Psoas muscle (tissue), 8 donors: ENCODE data around the gene SDCCAG8. TPM values are rescaled to one million over a fixed set of nuclear protein-coding genes. Genes with fewer than 3 reads are reported as not detected.

Experiments
- ATAC-seq, 4 donors: fragments of 200-7000 bp; cut with Tn5 transposase; one replicate each; pipeline ENCODE4 v1.9.1; 2020; ENCODE audit warnings: moderate library complexity in 3 of 4, mild to moderate bottlenecking in 2 of 4
- DNase-seq, 2 donors: peaks; one replicate each; pipeline ENCODE4 v3.0.0-alpha.2; 2020
- H3K27ac ChIP-seq: fragments of 200-600 bp; one replicate; pipeline ENCODE4 v1.8.0; 2022
- H3K27me3 ChIP-seq, 3 donors: fragments of 200-600 bp in 1 of 3; one replicate each; pipeline versions ENCODE4 v1.6.1 to v1.8.0; 2013 to 2022; ENCODE audit warnings: low read length in 2 of 3, mild to moderate bottlenecking in 2 of 3, moderate library complexity in 1 of 3; ENCODE audit not compliant: insufficient read depth in 3 of 3
- H3K36me3 ChIP-seq, 2 donors: fragments of 200-600 bp in 1 of 2; one replicate each; pipeline versions ENCODE4 v1.6.1 to v1.8.0; 2013 to 2022; ENCODE audit warnings: low read depth in 1 of 2, mild to moderate bottlenecking in 1 of 2, moderate library complexity in 1 of 2; ENCODE audit not compliant: insufficient read depth in 1 of 2
- H3K4me1 ChIP-seq: fragments of 200-600 bp; one replicate; pipeline ENCODE4 v1.8.0; 2022
- H3K4me3 ChIP-seq: fragments of 200-600 bp; one replicate; pipeline ENCODE4 v1.8.0; 2022; ENCODE audit warnings: mild to moderate bottlenecking
- H3K9me3 ChIP-seq: fragments of 200-600 bp; one replicate; pipeline ENCODE4 v1.8.0; 2022
- CTCF ChIP-seq: fragments of 200-600 bp; IDR thresholded peaks from one replicate; pipeline ENCODE4 v1.8.0; 2022; ENCODE audit warnings: antibody characterized with exemption
- WGBS, 3 donors: extraction: QIAGEN DNeasy Blood & Tissue Kit; methylation state at CpG; one replicate each; pipeline versions ENCODE4 v1.1.6 to v1.1.7; 2013; 5-methylcytosine and 5-hydroxymethylcytosine counted together
- intact Hi-C, 2 donors: fragments of 100-400 bp; cut with DNase I; formaldehyde crosslinking; loops; one replicate each; pipeline versions ENCODE4 v1.11.0 to v1.14.2; 2022
- polyA plus RNA-seq, 3 donors: library from polyadenylated mRNA; stranded (reverse); fragments of 200-250 nt; gene quantifications; one replicate each; pipeline ENCODE4 v1.2.3, GENCODE V29; 2013
- total RNA-seq, 4 donors: library from RNA; stranded (reverse); fragmentation: NEBNext Ultra II Directional in 2 of 4; extraction: Animal tissue kit (Norgen Biotek cat#: 25700) in 2 of 4; gene quantifications; one replicate each; pipeline versions ENCODE4 v1.2.1 to v1.2.4, GENCODE V29; 2021 to 2023
- donor health status: healthy with polysubstance abuse.
- donor health status: DM: no; HTN: no; CAD: no; lungs with moderate emphysema.
- donor health status: Bipolar disorder and iron deficiency.
- donor health status: healthy.
- donor health status: DM: yes; HTN: yes; CAD: no.
- donor health status: DM: no; HTN: no; CAD: no.
- donor health status: DM: no; HTN: no; CAD: no.
- donor health status: DM: yes; HTN: yes; CAD: no.

SDCCAG8 gene
- total and polyA plus RNA-seq, 7 donors: 6.4 to 27.6 (median 20.9) TPM

GRCh38 chr1:243547891-243548290 lies 292.1 kb downstream of the SDCCAG8 start:
- Histone ChIP-seq H3K27ac (no peak overlapping the region), H3K27me3 (no peaks in the 10 kb centered on the region), H3K4me1 (no peaks in the 10 kb centered on the region), H3K4me3 (no peak overlapping the region), H3K36me3 (peaks cover 0 to 6% of the 10 kb centered on the region in 2 donors), H3K9me3 (no peaks in the 10 kb centered on the region)
- no peak for TF ChIP-seq CTCF
- intact Hi-C loops: no loop called here
- no peak for ATAC-seq
- WGBS, 3 donors: 73 to 77% (median 75%) methylated on average over 3 of the region's 3 CpGs
- no peak for DNase-seq

DNA sequence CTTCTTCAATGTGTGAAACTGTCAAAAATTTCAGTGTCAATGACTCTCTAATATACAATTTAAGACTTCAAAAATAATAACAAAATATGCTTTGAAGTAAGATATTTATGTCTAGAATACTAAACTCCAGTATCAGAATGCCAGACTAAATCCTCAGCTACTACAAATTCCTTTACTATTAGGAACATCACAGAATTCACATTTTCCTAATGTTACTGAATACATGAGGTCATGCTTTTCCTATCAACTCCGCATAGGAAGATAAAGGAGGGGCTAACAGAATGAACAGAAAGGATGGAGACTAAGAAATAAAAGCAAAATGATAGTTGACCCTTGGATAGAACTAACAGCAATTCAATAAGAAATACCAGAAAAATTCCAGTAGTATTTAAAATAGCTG lies 292.7 kb downstream of the SDCCAG8 start:
- H3K27ac ChIP-seq: no peak overlapping the region
- no peaks in the 10 kb centered on the region for H3K9me3 ChIP-seq
- intact Hi-C loops: no loop called here
- no peaks in the 10 kb centered on the region for H3K4me1 ChIP-seq
- no peaks in the 10 kb centered on the region for H3K27me3 ChIP-seq
- 94 to 95% (median 95%) methylated on average over 1 of the region's 1 CpG for WGBS, 3 donors
- no peak for TF ChIP-seq CTCF
- DNase-seq: no peak
- H3K36me3 ChIP-seq: peaks cover 0 to 6% of the 10 kb centered on the region in 2 donors
- no peak overlapping the region for H3K4me3 ChIP-seq
- ATAC-seq: no peak

DNA sequence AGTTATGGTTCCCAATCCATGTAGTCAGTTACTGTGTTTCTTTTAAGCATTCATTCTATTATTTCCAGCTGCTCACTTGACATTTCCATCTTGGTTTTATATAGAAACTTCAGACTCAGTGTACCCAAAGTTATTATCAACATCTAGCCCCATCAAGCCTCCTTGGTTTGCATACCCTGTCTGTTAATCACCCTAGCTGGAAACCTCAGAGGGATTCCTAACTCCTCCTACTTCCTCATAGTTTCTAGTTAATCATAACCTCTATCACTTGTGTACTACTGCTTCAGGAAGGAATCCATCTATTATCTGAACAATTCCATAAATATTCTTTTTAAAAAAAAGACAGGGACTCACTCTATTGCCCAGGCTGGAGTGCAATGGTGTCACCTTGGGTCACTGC lies 293.3 kb downstream of the SDCCAG8 start:
- Histone ChIP-seq H3K27ac (no peak overlapping the region), H3K4me1 (no peaks in the 10 kb centered on the region), H3K27me3 (no peaks in the 10 kb centered on the region), H3K9me3 (no peaks in the 10 kb centered on the region), H3K4me3 (no peak overlapping the region), H3K36me3 (peaks cover 0 to 6% of the 10 kb centered on the region in 2 donors)
- no peak for DNase-seq
- no peak for TF ChIP-seq CTCF
- no peak for ATAC-seq
- intact Hi-C loops: no loop called here

Other genes with a start within 250 kb of the SDCCAG8 start
- 10 to 100 TPM; 22.8 to 35.1 (median 28.6) TPM for gene CEP170, start 760 bp upstream of the SDCCAG8 start, total RNA-seq
- gene CEP170, start 760 bp upstream of the SDCCAG8 start, polyA plus RNA-seq: 10 to 100 TPM in 2 of 3 donors, 1 to 10 TPM in 1; 9.1 to 22.9 (median 10.7) TPM